IPS-NIHi7 (cell line): Measurements from ENCODE around the gene FAN1.

Experiments used
- DNase-seq: peaks from one replicate; pipeline ENCODE4 v3.0.0; 2012; ENCODE audit warnings: mixed read lengths; ENCODE audit errors: extremely low spot score

Gene FAN1

DNA sequence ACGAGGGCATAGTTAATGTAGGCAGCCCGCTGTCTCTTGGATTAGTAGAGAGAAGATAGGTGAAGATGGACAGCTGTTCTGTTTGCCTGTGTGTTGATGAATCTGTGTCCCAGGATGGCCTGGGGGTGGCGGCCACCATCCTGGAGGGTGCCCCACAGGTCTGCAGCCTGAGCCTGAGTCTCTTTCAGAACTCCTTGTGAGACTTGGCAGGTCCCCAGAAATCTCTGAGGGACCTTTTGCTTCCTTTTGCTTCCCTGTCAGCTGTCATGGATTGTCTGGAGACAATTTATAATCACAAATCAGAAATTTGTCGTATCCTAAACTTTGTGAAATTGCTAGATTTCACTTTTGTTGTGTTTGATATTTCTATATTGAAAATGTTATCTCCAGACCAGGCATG, 17.4 kb downstream of the FAN1 start:
- DNase-seq, result no peak

DNA sequence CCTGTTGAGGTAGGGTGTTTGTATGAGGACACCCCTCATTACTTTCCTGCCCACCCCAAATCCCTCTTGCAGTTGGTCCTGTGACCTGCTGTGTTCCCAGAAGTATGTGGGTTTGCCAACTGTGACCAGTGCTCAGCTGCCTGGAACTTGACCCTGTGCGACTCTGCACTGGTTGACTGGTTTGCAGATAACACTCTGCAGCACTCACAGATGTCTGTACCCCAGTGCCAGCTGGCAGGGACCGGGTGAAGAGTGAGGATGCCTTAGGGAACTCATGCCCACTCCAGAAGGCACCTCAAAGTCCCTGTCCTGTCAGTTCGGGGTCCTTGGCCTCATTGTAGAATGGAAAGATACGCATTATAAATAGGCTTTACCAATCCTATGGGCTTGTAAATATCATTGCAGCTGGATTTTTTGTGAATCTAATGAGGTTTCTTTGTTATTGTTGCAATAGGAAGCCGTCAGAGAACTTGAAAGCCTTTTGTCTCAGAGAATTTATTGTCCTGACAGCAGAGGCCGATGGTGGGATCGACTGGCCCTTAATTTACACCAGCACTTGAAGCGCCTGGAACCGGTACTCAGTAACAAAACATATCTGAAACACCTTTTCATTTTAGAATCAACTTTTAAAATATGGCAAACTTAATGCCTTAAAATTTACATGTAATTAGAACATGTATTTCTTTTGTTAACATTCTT, 18.2 kb downstream of the FAN1 start:
- no peak for DNase-seq

DNA sequence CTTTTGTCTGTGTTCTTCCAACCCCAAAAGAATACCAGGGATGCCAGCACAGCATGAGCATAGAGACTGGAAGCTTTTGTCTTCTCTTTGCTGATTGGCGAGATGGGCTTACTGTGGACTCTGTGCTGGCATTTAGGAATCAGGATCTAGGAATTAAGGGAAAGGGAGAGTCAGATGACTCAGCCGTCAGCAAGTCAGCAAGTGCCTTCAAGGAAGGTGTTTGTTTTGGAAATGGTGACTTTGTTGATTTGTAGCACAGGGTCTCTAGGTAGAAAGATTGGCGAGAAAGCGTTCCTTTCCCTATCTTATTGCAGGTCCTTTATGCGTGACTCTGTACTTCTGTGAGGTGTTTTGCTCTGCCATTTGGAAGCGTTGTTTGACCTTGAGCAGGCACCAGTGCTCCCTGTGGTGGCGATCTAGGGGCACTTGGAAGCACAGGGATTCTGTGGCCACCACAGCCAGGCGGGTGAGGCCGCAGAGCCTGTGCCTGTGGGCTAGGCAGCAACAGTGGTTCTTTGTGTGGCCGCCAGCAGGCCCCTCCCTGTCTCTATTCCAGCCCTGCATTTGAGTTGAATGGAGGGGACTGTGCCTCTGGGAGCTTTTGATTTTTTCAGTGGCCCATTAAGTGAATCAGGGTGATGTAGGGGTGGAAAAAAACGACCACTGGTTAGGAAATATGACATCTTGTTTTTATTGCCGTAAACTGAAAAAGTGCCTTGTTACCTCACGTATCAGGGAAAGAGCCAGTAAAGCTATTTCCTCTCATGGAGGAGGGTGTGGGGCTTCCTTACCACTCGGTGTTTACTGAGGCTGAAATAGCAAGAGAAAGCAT, 19.0 kb downstream of the FAN1 start:
- DNase-seq, result peak; percentile 73

DNA sequence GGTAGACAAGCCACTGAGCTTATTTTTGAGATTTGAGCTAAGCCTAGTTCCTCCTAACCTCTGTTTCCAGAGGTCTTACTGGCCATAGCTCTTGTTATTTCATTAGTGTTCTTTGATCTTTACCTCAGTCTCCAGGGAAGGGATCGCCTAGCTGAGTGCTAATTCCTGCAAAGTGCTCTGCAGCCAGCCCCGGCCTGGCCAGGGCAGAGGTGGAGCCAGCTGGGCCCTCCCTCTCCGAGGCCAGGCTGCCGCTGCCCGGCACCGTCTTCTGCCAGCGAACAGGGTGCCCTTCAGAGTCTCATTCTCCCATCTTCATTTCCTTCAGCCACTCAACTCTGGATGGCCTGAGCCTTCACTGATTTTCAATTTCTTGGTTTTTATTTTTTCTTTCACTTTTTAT, 19.7 kb downstream of the FAN1 start:
- DNase-seq, result no peak

DNA sequence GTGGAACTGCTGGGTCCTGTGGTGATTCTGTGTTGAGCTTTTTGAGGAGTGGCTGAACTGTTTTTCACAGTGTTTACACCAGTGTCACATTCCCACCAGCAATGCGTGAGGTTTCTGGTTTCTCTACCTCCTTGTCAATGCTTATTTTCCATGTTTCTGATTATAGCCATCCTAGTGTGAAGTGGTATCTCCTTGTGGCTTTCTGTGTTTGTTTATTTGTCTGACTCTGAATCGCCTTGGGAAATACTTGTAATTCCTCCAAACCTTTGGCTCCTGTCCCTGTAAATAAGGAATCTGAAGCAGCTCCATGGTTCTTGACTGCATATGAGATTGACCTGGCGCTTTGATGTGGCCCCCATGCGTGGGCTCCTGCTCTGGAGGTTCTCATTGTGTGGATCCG, 20.6 kb downstream of the FAN1 start:
- DNase-seq, result no peak

DNA sequence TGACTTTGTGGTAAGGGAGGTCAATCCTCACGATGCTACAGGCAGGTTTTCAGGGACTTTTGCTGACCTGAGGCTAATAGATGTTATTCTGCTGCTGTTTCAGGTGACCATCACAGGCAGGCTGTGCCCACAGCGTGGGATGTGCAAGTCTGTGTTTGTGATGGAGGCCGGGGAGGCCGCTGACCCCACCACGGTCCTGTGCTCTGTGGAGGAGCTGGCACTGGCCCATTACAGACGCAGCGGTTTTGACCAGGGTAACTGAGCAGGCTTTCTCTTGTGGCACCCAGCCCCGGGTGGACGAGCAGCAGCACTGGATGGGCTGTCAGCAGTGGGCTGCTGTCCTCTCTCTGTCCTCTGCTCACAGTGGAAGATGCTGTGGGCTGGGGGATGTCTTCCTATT, 22.0 kb downstream of the FAN1 start:
- DNase-seq, result no peak

DNA sequence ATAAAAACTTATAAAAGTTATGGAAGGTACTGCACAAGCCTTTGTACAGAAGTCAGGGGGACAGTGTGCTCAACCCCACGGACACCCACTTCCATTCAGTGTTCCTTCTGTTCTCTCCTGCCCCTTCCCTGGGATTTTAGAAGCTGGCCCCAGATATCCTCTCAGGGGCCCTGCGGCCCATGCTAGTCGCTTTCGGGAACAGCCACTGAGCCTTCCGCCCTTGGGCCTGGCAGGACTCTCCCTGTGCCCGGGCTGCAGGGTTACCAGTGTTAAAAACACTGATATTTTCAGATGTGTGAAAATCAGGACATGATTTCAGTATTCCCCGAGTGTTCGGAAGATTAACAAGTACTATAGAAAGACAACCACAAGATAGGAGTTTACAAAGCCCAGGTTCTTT, 22.4 kb downstream of the FAN1 start:
- no peak for DNase-seq

DNA sequence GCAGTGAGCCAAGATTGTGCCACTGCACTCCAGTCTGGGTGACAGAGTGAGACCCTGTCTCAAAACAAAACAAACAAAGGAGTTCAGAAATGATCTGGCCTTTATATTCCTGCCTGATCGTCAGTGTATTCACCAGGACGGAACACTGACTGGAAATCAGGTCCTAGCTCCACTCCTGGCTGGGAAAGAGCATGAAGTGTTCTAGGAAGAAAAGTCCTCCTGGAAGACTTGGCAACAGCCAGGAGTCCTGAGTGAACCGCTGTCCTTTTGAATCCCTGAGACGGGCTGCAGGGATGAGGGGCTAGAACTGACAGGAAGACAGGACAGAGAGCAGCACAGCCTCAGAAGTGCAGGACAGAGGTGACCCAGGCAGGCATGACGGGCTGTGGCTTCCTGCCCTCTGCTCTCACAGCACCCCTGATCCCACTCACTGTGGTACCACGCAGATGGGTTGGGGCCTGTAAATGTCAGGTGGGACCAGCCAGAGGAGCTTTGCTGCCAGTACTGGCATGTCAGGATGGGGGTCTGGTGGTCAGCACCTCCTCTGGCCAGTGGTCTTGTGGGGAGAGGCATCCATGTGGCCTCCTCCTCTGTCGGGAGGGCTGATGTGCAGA, 23.5 kb downstream of the FAN1 start:
- DNase-seq, result no peak

DNA sequence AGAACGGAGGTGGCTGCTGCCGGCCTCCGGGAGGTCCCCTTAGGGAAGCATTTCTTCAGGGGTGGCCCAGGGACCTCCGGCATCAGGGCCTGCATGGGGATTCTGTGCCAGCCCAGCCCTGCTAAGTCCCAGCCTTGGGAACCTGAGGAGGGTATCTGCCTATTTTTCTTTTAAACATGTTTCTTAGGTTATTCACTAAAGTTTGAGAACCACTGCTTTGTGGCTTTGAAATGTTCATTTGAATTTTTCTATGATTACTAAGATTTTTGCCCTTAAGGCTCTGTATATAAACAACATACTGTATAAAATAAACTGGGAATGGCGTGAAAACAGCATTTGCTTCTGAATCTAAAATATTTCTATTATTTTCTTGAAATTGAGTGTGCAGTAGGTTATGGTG, 24.4 kb downstream of the FAN1 start:
- DNase-seq, result no peak

DNA sequence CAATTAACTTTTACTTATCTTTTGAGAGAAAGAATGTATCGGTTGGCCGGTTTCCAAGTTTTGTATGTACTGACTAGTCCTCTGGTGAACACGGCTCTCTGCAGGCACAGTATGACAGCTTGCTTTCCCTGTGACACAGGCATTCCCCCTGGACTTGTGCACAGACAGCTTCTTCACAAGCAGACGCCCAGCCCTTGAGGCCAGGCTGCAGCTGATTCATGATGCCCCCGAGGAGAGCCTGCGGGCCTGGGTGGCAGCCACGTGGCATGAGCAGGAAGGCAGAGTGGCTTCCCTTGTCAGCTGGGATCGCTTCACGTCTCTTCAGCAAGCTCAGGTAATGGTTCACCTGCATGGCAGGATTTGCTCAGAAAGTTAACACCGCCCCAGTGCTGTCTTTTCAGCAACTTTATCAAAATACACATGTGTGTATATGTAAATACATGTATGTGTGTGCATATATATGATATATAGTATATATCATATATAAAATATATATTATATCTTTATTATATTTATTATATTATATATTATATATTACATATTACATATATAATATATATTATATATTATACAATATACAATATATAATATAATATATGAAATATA, 25.5 kb downstream of the FAN1 start:
- no peak for DNase-seq

DNA sequence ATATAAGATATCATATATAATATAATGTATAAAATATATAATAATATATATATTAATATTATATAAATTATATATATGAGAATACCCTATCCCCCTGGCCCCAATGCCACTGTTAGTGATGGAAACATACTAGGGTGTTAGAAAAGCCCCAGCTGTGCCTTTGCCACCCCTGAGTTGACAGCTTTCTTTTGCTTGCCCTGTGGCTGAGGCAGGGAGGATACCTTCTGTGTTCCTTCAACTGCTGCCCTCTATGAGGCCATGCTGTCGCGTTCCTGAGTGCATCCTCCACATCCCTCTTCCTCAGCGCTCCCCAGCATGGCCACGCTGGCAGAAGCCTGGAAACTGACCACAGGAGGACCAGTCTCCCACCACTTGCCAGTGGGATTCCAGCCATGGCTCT, 26.3 kb downstream of the FAN1 start:
- DNase-seq, result no peak

DNA sequence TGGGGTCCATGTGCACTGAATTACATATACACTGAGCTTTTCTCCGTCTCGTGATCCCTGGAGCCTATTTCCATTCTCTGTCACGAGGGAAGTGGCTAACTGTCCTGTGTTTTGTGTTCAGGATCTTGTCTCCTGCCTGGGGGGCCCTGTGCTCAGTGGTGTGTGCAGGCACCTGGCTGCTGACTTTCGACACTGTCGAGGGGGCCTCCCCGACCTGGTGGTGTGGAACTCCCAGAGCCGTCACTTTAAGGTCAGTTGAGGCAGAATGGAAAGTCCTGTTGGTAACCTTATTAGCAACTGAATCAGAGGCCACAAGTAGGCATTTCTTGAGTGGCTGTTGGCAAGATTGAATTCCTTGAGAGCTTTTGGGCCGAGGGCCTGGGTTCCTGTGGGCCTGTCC, 26.7 kb downstream of the FAN1 start:
- no peak for DNase-seq

DNA sequence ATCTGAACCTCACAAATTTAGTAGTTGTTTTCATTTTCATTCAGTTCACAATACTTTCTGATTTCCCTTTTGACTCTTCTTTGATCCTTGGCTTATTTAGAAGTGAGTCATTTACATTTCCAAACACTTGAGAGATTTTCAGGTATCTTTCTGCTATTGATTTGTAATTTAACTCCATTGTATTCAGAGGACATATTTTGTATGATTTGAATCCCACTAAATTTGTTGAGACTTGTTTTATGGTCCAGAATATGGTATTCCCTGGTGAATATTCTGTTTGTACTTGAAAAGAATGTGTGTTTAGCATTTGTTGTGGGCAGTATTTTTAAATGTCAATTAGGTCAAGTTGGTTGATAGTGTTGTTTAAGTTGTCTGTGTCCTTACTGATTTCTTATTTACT, 29.6 kb downstream of the FAN1 start:
- DNase-seq, result no peak

DNA sequence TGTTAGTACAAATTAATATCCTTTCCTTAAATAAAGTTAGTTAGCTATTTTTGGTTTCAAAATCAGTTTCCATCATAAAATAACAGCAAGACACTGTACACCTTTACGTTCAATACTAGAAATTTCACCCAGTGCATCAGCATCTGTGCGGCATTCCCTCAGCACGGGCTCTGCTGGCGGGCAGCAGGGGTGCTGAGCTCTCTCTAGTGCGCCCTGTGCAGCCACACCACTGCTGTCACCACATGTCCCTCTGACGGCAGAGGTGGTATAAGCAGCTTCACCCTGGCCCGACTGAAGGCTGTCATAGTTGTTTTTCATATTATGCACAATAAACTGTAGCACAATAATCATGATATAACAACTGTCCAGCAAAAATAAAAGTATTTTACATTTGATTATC, 35.4 kb downstream of the FAN1 start:
- no peak for DNase-seq

DNA sequence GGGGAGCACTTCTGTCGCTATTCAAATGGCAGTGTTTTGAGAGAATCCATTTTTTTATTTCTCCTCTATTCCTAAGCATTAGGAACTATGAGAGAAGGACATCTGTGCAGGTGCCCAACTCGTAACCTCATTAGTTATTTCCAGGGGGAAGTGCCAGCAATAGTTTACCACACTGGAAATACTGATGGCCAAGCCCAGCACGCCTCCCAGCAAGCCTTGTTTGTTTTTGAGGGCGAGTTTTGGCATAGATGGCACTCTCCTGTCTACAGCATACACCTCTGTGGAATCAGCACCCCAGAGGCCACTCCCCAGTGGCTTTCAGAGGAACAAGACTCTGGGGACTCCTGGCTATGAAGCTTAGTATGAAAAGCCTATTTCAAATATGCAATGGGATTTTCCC, 36.6 kb downstream of the FAN1 start:
- no peak for DNase-seq

DNA sequence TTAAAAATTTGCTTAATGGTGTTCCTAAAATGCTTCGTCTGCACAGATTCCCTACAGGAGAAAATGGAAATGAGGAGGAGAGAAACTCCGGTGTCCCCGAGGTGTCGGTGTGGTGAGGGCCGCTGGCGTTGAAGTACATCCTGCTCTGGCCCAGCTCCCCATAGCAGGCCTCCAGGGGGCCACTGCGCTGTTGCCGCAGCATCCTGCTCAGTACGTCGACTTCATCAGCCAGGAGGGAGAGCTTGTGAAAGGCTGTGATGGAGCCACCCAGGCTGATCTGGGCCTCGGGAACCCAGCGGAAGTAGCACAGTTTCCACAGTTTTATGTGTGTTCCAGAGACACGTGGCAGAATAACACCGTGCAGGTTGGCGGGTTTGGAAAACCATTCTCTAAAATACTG, 37.8 kb downstream of the FAN1 start:
- DNase-seq, result peak; percentile 18

DNA sequence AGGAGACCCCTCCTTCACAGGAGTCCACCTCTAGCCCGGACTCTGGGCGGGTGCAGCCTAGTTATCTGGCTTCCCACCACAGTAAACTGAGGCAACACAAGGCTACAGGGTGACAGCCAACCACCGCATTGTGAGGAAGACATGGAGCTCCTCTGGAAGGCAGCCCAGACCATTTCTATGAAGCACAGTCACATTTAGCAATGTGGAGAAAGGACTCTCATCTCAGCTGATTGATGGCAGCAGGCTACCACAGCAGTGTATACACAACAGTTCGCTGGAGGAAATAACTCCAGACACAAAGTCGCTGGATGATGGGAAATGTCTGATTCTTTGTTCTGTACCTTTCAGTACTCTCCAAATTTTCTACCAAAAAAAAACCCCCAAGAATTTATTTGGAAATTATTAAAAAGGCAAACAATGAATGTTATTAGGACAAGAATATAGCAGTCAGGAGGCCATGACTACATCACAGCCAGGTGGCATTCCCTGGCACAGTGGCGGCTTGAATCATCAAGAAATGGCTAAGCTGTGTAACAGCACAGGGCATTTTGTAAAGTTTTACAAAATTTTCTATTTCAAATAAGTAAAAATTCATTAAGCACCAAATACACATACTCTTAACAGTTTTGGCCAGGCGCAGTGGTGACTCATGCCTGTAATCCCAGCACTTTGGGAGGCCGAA, 40.1 kb downstream of the FAN1 start:
- DNase-seq, result no peak

DNA sequence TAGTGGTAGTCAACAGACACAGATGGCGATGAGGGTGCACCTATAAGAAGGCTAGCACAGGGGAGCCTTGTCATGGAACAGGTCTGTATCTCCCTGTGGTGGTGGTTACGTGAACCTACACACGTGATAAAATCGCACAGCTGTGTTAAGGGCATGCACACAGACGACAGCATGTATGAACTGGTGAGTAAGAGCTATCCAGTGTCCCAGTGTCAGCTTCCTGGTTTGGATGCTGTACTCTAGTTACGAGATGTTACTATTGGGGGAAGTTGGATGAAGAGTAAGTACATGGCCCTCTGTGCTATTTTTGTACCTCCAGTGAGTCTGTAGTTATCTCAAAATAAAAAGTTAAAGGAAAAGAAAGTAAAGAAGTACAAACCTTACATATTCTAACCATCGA, 49.5 kb downstream of the FAN1 start:
- DNase-seq, result no peak

DNA sequence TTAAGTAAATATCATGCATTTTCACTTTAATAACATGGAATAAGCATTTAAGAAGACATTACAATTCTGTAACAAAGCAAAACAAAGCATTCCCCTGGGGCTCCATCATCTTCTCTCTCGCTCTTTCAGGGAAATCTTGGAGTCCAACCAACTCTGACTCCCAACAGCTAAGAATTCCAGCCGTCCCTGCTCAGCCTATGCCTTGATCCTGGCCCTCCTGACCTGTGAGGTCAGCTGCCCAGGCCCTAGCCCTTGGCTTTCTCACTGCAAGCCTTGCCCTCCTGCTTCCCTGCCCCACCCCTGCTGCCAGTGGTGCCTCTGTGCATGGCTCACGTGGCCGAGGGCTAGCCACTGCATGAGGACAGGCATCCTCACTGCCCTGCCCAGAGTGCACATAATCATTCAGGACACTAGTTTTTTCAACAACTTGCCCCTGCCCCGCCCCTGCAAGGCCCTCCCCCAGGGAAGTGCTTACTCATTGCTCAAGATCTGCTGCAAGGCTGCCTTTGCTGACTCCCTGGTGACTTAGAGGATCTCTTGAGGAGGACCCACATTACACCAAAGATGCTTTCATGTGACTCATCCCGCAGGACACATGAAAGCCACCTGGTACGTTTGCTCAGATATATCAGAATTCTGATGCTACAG, 50.1 kb downstream of the FAN1 start:
- DNase-seq, result peak; percentile 43

DNA sequence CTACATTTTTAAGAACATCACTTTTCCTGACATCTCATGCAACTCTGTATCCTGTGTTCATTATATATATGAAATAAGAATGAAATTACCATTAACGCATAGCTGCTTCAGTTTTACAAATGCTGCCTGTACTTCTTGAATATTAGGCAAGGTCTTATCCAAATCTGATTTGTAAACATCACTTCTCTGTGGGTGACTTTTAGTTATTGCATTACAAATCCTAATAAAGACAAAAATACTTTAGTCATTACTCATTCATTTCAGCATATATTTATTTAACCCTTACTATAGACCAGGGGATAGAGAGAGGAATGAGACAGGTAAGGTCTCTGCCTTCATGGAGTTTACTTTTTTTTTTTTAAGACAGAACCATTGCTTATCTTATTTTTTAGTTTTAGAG, 51.0 kb downstream of the FAN1 start:
- no peak for DNase-seq
